ENCODE results near the gene TMEM117. TPM values are rescaled to one million over a fixed set of nuclear protein-coding genes. Genes with fewer than 3 reads are reported as not detected.

Gene TMEM117
- total and polyA plus RNA-seq, 7 donors: 1.9 to 4.7 (median 3.9) TPM

DNA sequence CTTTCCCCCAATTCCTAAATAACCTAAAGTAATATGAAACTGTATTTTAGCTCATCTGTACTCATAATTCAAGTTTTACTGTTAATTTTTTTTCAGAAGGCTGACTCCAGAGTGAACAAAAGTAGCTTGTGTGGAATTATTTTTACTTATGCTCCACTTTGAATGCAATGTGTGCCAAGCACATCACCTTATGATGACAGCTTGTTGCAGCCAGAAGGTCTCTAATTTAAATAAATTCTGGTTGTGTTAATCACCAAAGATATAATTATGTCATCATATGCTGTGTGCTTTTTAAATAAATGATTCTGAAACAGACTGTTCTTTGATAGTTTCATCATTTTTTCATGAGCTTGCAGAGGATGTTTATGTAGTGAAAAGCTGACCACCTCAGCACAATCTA is 283.1 kb downstream of the TMEM117 start:
- no peaks in the 10 kb centered on the region for H3K4me1 ChIP-seq
- TF ChIP-seq, protein P1, sequence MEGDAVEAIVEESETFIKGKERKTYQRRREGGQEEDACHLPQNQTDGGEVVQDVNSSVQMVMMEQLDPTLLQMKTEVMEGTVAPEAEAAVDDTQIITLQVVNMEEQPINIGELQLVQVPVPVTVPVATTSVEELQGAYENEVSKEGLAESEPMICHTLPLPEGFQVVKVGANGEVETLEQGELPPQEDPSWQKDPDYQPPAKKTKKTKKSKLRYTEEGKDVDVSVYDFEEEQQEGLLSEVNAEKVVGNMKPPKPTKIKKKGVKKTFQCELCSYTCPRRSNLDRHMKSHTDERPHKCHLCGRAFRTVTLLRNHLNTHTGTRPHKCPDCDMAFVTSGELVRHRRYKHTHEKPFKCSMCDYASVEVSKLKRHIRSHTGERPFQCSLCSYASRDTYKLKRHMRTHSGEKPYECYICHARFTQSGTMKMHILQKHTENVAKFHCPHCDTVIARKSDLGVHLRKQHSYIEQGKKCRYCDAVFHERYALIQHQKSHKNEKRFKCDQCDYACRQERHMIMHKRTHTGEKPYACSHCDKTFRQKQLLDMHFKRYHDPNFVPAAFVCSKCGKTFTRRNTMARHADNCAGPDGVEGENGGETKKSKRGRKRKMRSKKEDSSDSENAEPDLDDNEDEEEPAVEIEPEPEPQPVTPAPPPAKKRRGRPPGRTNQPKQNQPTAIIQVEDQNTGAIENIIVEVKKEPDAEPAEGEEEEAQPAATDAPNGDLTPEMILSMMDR (IDR thresholded peaks at IDR 0.05): no peak
- intact Hi-C loops (cut with DNase I): no loop called here
- no peak overlapping the region for H3K27ac ChIP-seq
- DNase-seq: no peak
- peaks cover 0 to 3% of the 10 kb centered on the region in 2 donors for H3K36me3 ChIP-seq (ENCODE audit: insufficient read depth in 1 of 2, low read depth in 1 of 2)
- no peaks in the 10 kb centered on the region for H3K27me3 ChIP-seq (ENCODE audit: insufficient read depth in 3 of 3, low read length in 2 of 3)
- ATAC-seq: no peak
- no peak overlapping the region for H3K4me3 ChIP-seq
- H3K9me3 ChIP-seq: peaks cover 4% of the 10 kb centered on the region

- DNase-seq (no peak), ATAC-seq (no peak)
- H3K9me3 ChIP-seq: peaks cover 4% of the 10 kb centered on the region
- intact Hi-C loops (cut with DNase I): no loop called here
- no peaks in the 10 kb centered on the region for H3K27me3 ChIP-seq (ENCODE audit: insufficient read depth in 3 of 3, low read length in 2 of 3)
- no peaks in the 10 kb centered on the region for H3K4me1 ChIP-seq
- H3K4me3 ChIP-seq: no peak overlapping the region
- no peaks in the 10 kb centered on the region for H3K36me3 ChIP-seq (ENCODE audit: insufficient read depth in 1 of 2, low read depth in 1 of 2)
- no peak overlapping the region for H3K27ac ChIP-seq
- TF ChIP-seq, protein P1 (IDR thresholded peaks at IDR 0.05): no peak
- 97 to 100% (median 98%) methylated on average over 1 of the region's 1 CpG for WGBS, 3 donors
These were observed 290.9 kb downstream of the TMEM117 start for GRCh38 chr12:44126806-44127205.

- 79 to 90% (median 86%) methylated on average over 1 of the region's 1 CpG for WGBS, 3 donors
- no peak for ATAC-seq
- H3K27ac ChIP-seq: no peak overlapping the region
- no peak for DNase-seq
- TF ChIP-seq, protein P1 (IDR thresholded peaks at IDR 0.05): no peak
- no peaks in the 10 kb centered on the region for H3K36me3 ChIP-seq (ENCODE audit: insufficient read depth in 1 of 2, low read depth in 1 of 2)
- H3K4me1 ChIP-seq: no peaks in the 10 kb centered on the region
- H3K27me3 ChIP-seq (ENCODE audit: insufficient read depth in 3 of 3, low read length in 2 of 3): no peaks in the 10 kb centered on the region
- intact Hi-C loops (cut with DNase I): no loop called here
- H3K4me3 ChIP-seq: no peak overlapping the region
- H3K9me3 ChIP-seq: peaks cover 4% of the 10 kb centered on the region
These were observed 292.3 kb downstream of the TMEM117 start for GRCh38 chr12:44127966-44128710.

DNA sequence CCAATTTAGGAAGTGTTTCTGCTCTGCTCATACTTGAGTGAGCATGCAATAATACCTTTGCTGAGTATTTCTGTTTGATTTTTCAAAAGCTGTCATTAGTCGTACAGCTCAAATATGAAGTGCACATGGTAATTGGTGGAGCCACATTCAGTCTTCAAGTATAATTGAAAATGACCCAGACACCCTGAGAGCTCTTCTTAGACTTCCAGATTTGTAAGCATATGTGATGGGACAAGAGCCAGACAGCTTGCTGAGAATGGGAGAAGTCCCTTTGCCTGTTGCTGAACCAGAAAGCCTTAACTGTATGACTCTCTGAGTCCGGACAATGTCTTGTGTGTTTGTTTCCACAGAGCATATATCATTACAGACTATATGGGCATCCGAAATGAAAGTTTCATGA is 307.3 kb downstream of the TMEM117 start:
- Histone ChIP-seq H3K27ac (no peak overlapping the region), H3K4me3 (no peak overlapping the region), H3K36me3 (ENCODE audit: insufficient read depth in 1 of 2, low read depth in 1 of 2) (no peaks in the 10 kb centered on the region), H3K4me1 (no peaks in the 10 kb centered on the region), H3K9me3 (no peaks in the 10 kb centered on the region), H3K27me3 (ENCODE audit: insufficient read depth in 3 of 3, low read length in 2 of 3) (no peaks in the 10 kb centered on the region)
- TF ChIP-seq, protein P1 (IDR thresholded peaks at IDR 0.05): no peak
- ATAC-seq (no peak), DNase-seq (no peak)
- WGBS, 3 donors: 93 to 95% (median 94%) methylated on average over 3 of the region's 3 CpGs
- intact Hi-C loops (cut with DNase I): no loop called here

- WGBS, 3 donors: 60 to 73% (median 64%) methylated on average over 2 of the region's 2 CpGs
- ATAC-seq: no peak
- Histone ChIP-seq H3K4me3 (no peak overlapping the region), H3K9me3 (no peaks in the 10 kb centered on the region), H3K27me3 (ENCODE audit: insufficient read depth in 3 of 3, low read length in 2 of 3) (no peaks in the 10 kb centered on the region), H3K36me3 (ENCODE audit: insufficient read depth in 1 of 2, low read depth in 1 of 2) (no peaks in the 10 kb centered on the region), H3K27ac (no peak overlapping the region), H3K4me1 (peaks cover 6% of the 10 kb centered on the region)
- intact Hi-C loops (cut with DNase I): no loop called here
- TF ChIP-seq, protein P1 (IDR thresholded peaks at IDR 0.05): no peak
- DNase-seq: no peak
These were observed 313.1 kb downstream of the TMEM117 start for GRCh38 chr12:44148936-44149335.

Measured in psoas muscle (tissue), 8 donors.